ENCODE results near the gene TALDO1.

GRCh38 chr11:799641-800316, 52.5 kb downstream of the TALDO1 start:
- no peak for TF ChIP-seq CTCF (IDR thresholded peaks at IDR 0.05)
- no peak for TF ChIP-seq POLR2A (IDR thresholded peaks at IDR 0.05)
